GM21786 (cell line): ENCODE results near the gene PTH.

Experiments used
- ATAC-seq: cut with Tn5 transposase; IDR thresholded peaks from one replicate; pipeline ENCODE4 v1.9.1; 2021; ENCODE audit not compliant: unreplicated experiment

The PTH gene

GRCh38 chr11:13450832-13451397, 44.9 kb downstream of the PTH start:
- no peak for ATAC-seq

DNA sequence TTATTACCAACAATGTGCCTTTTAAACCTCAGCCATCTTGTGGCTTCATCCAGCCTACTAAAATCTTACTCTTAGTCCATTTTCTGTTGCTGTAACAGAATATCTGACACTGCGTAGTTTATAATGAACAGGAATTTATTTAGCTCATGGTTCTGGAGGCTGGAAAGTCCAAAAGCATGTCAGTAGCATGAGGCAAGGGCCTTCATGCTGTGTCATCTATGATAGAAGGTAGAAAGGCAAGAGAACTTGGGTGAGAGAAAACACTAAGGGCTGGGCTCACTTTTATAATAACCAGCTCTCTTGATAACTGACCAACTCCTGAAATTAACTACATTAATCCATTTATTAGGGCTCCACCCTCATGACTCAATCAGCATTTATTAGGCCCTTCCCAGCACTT, 46.3 kb downstream of the PTH start:
- ATAC-seq, result no peak

GRCh38 chr11:13448876-13449275, 46.9 kb downstream of the PTH start:
- ATAC-seq, result no peak

GRCh38 chr11:13446444-13446843, 49.4 kb downstream of the PTH start:
- ATAC-seq, result no peak

DNA sequence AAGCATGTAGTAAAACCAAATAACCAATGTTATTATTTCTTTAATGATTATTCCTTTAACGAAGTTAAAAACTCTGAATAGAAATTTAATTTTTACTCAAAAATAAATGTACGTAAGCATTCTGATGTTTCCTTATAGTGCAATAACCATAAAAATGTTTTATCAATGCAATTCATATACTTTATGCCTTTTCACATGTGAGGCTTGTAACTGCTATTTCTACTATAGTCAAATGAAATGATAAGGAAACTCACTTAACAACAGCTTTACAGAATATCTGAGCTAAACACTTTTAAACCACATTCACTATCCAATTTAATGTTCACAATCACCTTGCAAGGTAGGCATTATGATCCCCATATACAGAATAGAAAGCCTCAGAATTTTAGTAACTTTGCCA, 50.2 kb downstream of the PTH start:
- no peak for ATAC-seq
